NCI-H1694 treated with DMSO at 0.1 percent for 48 hours (cell line): Measurements from ENCODE around the gene SUPT6H.

ENCODE experiments used
- DNase-seq: peaks from one replicate; lab custom pipeline; 2025; lab: John Stamatoyannopoulos, UW

Gene SUPT6H

DNA sequence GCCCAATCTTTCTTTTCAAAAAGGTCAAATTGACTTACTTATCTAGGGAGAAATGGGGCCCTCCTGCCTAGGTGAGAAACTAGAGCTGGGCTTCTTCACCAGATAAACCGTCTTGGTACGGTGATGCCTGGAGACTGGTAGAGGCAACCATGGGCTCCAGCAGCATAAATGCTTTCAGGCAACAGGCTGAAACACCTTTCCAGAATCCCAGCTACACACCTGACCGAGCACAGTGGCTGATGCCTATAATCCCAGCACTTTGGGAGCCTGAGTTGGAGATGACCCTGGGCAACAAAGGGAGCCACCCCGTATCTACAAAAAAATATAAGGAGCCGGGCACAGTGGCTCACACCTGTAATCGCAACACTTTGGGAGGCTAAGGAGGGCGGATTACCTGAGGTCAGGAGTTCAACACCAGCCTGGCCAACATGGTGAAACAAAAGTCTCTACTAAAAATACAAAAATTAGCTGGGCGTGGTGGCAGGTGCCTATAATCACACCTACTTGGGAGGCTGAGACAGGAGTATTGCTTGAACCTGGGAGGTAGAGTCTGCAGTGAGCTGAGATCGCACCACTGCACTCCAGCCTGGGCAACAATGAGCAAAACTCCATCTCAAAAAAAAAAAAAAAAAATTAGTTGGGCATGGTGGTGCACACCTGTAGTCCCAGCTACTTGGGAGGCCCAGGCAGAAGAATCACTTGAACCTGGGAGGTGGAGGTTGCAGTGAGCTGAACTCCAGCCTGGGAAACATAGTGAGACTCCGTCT, 89.8 kb downstream of the SUPT6H start:
- DNase-seq, result no peak
